ENCODE measurements around the gene SGMS2.

SGMS2 gene

GRCh38 chr4:107874024-107874423 lies 49.3 kb downstream of the SGMS2 start:
- TF ChIP-seq EZH2 (optimal IDR thresholded peaks at IDR 0.05; ENCODE audit: low read depth, low read length) (no peak), EZH2phosphoT487 (IDR thresholded peaks at IDR 0.05; ENCODE audit: low read length) (no peak), CTCF (IDR thresholded peaks at IDR 0.05; ENCODE audit: low read length) (no peak)
- H3K27me3 ChIP-seq (replicated peaks; ENCODE audit: insufficient read depth, low read length): no peaks in the 10 kb centered on the region
- H2AFZ ChIP-seq (ENCODE audit: low read length): no peak overlapping the region
- H3K9me2 ChIP-seq (replicated peaks; ENCODE audit: insufficient read depth, low read length): no peaks in the 10 kb centered on the region
- no peak overlapping the region for H3K27ac ChIP-seq (ENCODE audit: low read length)
- H3K9me3 ChIP-seq (replicated peaks; ENCODE audit: insufficient read depth, low read length): no peaks in the 10 kb centered on the region
- H3K9ac ChIP-seq (ENCODE audit: low read length): no peak overlapping the region
- no peak overlapping the region for H3K4me2 ChIP-seq (ENCODE audit: low read depth, low read length)
- no peak for DNase-seq
- H3K4me3 ChIP-seq (ENCODE audit: low read length): no peak overlapping the region
- H3F3A ChIP-seq (ENCODE audit: insufficient read depth, low read length): no peaks in the 10 kb centered on the region
- no peaks in the 10 kb centered on the region for H3K36me3 ChIP-seq (replicated peaks; ENCODE audit: insufficient read depth, low read length)
- H4K20me1 ChIP-seq (ENCODE audit: insufficient read depth, low read length): no peaks in the 10 kb centered on the region
- no peaks in the 10 kb centered on the region for H3K79me2 ChIP-seq (ENCODE audit: low read length)
- H3K4me1 ChIP-seq (ENCODE audit: low read length): no peaks in the 10 kb centered on the region

GRCh38 chr4:107876099-107876498 lies 51.4 kb downstream of the SGMS2 start:
- no peaks in the 10 kb centered on the region for H3F3A ChIP-seq (ENCODE audit: insufficient read depth, low read length)
- no peaks in the 10 kb centered on the region for H3K4me1 ChIP-seq (ENCODE audit: low read length)
- no peaks in the 10 kb centered on the region for H3K36me3 ChIP-seq (replicated peaks; ENCODE audit: insufficient read depth, low read length)
- H4K20me1 ChIP-seq (ENCODE audit: insufficient read depth, low read length): no peaks in the 10 kb centered on the region
- H3K27ac ChIP-seq (ENCODE audit: low read length): no peak overlapping the region
- H2AFZ ChIP-seq (ENCODE audit: low read length): no peak overlapping the region
- H3K4me3 ChIP-seq (ENCODE audit: low read length): no peak overlapping the region
- no peak overlapping the region for H3K9ac ChIP-seq (ENCODE audit: low read length)
- TF ChIP-seq EZH2 (optimal IDR thresholded peaks at IDR 0.05; ENCODE audit: low read depth, low read length) (no peak), EZH2phosphoT487 (IDR thresholded peaks at IDR 0.05; ENCODE audit: low read length) (no peak), CTCF (IDR thresholded peaks at IDR 0.05; ENCODE audit: low read length) (no peak)
- H3K79me2 ChIP-seq (ENCODE audit: low read length): no peaks in the 10 kb centered on the region
- H3K9me3 ChIP-seq (replicated peaks; ENCODE audit: insufficient read depth, low read length): no peaks in the 10 kb centered on the region
- H3K27me3 ChIP-seq (replicated peaks; ENCODE audit: insufficient read depth, low read length): no peaks in the 10 kb centered on the region
- H3K9me2 ChIP-seq (replicated peaks; ENCODE audit: insufficient read depth, low read length): no peaks in the 10 kb centered on the region
- no peak for DNase-seq
- no peak overlapping the region for H3K4me2 ChIP-seq (ENCODE audit: low read depth, low read length)

GRCh38 chr4:107877361-107877760 lies 52.6 kb downstream of the SGMS2 start:
- no peaks in the 10 kb centered on the region for H3K4me1 ChIP-seq (ENCODE audit: low read length)
- H3K9ac ChIP-seq (ENCODE audit: low read length): no peak overlapping the region
- no peak overlapping the region for H3K4me2 ChIP-seq (ENCODE audit: low read depth, low read length)
- H3F3A ChIP-seq (ENCODE audit: insufficient read depth, low read length): no peaks in the 10 kb centered on the region
- H3K9me3 ChIP-seq (replicated peaks; ENCODE audit: insufficient read depth, low read length): no peaks in the 10 kb centered on the region
- TF ChIP-seq EZH2 (optimal IDR thresholded peaks at IDR 0.05; ENCODE audit: low read depth, low read length): no peak
- TF ChIP-seq EZH2phosphoT487 (IDR thresholded peaks at IDR 0.05; ENCODE audit: low read length): no peak
- no peak for TF ChIP-seq CTCF (IDR thresholded peaks at IDR 0.05; ENCODE audit: low read length)
- H3K79me2 ChIP-seq (ENCODE audit: low read length): no peaks in the 10 kb centered on the region
- H3K9me2 ChIP-seq (replicated peaks; ENCODE audit: insufficient read depth, low read length): no peaks in the 10 kb centered on the region
- DNase-seq: no peak
- H3K27me3 ChIP-seq (replicated peaks; ENCODE audit: insufficient read depth, low read length): no peaks in the 10 kb centered on the region
- H3K36me3 ChIP-seq (replicated peaks; ENCODE audit: insufficient read depth, low read length): no peaks in the 10 kb centered on the region
- H3K27ac ChIP-seq (ENCODE audit: low read length): no peak overlapping the region
- no peak overlapping the region for H3K4me3 ChIP-seq (ENCODE audit: low read length)
- no peaks in the 10 kb centered on the region for H4K20me1 ChIP-seq (ENCODE audit: insufficient read depth, low read length)
- no peak overlapping the region for H2AFZ ChIP-seq (ENCODE audit: low read length)
